ENCODE results near the gene TAMM41.
"Not testable (repeated sequence)": the region's sequence is repeated elsewhere in the genome, so short reads cannot be mapped to it uniquely, and the experiment has no call there.

TAMM41 gene, protein sequence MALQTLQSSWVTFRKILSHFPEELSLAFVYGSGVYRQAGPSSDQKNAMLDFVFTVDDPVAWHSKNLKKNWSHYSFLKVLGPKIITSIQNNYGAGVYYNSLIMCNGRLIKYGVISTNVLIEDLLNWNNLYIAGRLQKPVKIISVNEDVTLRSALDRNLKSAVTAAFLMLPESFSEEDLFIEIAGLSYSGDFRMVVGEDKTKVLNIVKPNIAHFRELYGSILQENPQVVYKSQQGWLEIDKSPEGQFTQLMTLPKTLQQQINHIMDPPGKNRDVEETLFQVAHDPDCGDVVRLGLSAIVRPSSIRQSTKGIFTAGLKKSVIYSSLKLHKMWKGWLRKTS

DNA sequence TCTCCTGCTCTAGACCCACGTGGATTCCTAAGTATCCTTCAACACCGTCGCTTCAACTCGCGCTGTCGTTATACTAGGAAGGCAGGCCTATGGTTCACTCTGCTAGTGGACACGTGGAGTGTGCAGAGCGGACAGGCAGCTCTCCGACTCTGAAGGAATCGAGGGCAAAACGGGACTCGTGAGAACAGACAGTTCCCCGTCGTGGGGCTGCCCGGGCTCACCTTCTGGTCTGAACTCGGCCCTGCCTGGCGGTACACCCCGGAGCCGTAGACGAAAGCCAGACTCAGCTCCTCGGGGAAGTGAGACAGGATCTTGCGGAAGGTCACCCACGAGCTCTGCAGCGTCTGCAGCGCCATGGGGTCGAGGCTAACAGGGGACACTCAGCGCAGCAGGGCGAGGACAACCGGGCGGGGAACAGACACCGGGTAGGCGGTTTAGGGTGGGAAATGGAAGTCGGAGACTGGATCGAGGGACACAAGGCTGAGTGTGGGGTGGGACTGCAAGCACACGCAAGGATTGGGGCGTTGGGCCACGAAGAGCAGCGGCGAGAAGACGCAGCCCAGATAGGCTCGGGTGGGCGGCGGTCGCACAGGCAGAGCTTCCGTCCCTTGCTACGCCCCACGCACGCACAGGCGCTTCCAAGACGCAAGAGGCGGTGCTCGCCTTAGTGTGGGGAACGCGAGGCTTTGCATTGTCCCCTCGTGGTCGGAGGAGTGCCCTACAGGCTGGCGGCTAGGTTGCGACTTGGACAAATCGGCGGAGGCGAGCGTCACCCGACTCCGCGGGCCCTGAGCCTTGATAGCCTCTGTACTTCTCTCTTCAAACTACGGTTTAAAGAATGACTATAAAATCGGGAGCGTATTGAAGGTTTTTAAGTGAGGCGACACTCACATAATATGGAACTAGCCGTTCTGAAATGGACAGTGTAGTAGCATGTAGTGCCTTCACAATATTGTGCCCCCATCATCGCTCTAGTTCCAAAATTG lies at the start of gene TAMM41:
TSS of gene TAMM41 (minus strand) at position 605 of the 986 bp plus-strand sequence. CDS start at position 356, 249 bp downstream.
- peak; percentile 63 for DNase-seq

GRCh38 chr3:11878837-11879236 lies 32.2 kb upstream of the TAMM41 start:
- DNase-seq: no peak

DNA sequence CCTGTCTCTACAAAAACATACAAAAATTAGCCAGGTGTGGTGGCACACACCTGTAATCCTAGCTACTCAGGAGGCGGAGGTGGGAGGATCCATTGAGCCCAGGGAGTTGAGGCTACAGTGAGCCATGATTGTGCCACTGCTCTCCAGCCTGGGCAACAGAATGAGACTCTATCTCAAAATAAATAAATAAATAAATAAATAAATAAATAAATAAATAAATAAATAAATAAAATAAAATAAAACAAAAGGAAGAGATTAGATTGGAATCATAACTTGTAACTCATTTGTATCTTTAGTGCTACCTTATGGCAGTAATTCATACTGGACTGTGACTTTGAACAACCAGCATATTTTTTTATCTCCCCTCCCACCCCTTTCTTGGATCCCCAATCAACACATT lies 28.0 kb upstream of the TAMM41 start:
- not testable (repeated sequence) for DNase-seq

DNA sequence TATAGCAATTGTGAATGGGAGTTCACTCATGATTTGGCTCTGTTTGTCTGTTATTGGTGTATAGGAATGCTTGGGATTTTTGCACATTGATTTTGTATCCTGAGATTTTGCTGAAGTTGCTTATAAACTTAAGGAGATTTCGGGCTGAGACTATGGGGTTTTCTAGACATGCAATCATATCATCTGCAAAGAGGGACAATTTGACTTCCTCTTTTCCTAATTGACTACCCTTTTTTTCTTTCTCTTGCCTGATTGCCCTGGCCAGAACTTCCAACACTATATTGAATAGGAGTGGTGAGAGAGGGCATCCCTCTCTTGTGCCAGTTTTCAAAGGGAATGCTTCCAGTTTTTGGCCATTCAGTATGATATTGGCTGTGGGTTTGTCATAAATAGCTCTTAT lies 17.1 kb upstream of the TAMM41 start:
- DNase-seq: not testable (repeated sequence)

DNA sequence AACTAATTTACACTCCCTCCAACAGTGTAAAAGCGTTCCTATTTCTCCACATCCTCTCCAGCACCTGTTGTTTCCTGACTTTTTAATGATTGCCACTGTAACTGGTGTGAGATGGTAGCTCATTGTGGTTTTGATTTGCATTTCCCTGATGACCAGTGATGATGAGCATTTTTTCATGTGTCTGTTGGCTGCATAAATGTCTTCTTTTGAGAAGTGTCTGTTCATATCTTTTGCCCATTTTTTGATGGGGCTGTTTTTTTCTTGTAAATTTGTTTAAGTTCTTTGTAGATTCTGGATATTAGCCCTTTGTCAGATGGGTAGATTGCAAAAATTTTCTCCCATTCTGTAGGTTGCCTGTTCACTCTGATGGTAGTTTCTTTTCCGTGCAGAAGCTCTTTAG lies 15.9 kb upstream of the TAMM41 start:
- not testable (repeated sequence) for DNase-seq

- DNase-seq: not testable (repeated sequence)
Measured at GRCh38 chr3:11862145-11862544, 15.5 kb upstream of the TAMM41 start.

DNA sequence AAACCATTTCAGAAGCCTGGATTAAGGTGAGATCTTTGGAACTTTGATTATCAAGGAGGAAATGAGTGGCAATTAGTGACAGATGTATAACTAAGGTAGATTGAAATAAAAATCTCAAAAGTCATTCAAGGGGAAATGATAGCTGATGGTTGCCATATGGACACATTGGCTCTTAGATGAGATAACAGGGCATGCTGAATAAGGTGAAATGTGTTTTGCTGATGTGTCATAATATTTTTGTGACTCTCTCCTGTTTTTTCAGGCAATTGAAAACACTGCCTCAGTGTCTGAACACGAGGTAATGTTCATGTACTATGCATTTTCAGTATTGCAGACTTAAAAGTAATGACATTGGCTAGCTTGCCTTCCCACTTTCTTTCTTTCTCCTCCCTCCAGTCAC lies 13.5 kb upstream of the TAMM41 start:
- DNase-seq: not testable (repeated sequence)

GRCh38 chr3:11853450-11853849 lies 6.8 kb upstream of the TAMM41 start:
- DNase-seq: no peak

DNA sequence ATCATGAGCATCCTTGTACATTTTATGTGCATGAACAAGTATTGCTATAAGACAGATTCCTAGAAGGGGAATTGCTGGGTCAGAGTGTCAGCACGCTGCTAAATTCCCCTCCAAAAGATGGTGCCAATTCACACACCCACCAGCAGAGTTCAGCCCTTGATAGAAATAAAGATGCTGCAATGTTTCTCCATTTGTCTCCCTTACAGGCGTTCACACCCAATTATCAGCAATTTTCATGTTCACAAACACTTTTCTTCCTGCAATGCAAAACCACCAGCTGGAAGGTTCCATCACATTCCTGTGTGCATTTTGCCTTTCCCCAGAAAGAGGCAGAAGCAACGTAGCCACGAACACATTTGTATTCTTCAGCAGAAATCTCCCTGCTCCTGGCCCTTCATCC lies 3.3 kb upstream of the TAMM41 start:
- DNase-seq: no peak

GRCh38 chr3:11847607-11848006 lies 922 bp upstream of the TAMM41 start:
- DNase-seq: no peak

GRCh38 chr3:11845651-11846050 lies 1.0 kb downstream of the TAMM41 start:
- no peak for DNase-seq

DNA sequence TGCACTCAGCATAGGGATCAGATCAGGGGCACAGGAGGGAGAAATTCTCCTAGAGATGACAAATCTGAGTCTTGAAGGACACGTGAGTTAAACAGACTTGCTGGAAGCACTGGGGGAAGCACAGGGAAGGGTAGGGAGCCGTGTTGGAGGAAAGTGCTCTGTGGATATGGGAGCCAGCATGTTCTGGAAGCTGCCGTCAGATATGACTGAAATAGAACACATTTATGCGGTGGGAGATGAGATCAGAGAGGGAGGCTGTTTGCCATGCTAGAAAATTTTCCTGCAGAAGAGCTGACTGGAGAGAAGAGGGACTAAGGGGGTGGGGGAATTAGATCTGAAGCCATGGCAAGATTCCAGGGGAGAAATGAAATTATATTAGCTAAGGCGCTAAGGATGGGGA lies 1.8 kb downstream of the TAMM41 start:
- no peak for DNase-seq

DNA sequence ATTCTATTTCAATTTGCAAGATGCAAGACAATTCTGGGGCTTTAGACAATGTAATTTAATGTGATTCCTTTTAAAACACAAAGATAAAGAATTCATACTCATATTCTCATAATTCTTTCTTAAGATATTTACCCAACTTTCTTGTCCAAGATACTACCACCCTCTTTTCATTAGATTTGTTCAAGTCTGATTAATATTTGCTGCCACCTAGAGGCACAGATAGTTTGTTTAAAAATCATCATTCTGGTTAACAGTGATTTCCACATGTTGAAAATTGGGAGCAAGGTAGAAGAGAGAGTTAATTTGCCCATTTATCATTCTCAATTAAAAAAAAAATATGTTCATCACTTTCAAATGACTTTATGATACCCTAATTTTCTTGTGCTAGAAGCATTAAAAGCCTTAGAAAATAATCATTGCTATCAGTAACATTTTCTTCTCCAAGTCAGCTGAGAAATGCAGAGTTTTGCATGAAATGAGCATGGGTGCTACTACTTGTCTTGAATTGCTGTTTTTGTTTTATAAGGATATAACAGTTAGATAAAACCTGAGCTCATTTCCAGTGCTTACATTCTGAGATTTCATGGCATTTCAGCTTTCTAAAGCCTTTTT lies 11.6 kb downstream of the TAMM41 start:
- DNase-seq: no peak

- no peak for DNase-seq
Measured at GRCh38 chr3:11832981-11833905, 13.4 kb downstream of the TAMM41 start.

- DNase-seq: no peak
Measured at GRCh38 chr3:11829416-11829815, 17.3 kb downstream of the TAMM41 start.

DNA sequence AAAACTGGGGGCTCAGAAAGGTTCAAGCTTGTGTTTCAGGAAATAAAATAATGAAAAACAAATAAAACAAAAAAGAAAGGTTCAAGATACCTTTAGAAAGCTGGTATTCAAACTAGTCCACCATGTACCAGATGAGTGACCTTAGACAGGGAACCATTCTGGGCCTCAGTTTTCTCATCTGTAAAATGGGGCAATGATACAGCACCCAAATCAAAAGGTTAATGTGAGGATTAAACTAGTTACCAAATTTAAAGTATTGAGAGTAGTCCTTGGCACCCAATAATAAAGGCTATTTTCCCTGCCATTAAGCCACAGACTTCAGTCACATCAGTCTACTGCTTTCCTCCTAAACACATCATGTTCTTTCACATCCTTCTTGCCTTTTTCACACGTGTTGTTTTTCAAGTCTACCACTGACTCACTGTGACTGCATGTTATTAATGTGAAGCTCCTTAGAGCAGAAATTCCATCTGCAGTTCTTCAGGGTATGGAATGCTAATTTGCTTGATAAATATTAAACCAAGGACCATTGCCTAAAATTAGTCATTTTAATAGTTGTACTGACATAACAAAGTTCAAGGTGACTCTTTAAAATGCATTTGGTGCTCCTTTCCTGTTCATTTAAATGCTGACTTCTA lies 19.9 kb downstream of the TAMM41 start:
- no peak for DNase-seq

DNA sequence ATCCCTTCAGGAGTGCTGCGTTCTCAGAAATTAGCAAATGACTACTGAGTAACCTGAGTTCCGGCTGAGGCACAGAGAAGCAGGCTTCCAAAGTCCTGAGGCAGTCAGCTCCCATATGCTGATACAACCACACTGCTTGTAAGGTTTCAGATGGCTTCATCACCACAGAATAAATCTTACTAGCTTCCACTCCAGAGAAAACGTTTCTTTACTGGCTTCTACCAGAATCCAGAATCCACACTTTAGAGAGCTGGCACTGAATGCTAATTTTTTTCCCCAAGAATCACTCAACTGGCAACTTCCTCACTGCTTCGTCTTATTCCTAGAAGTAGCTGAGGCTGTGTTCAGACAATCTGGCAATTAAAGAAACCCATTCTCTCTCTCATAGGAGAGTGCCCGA lies 21.4 kb downstream of the TAMM41 start:
- DNase-seq: no peak

DNA sequence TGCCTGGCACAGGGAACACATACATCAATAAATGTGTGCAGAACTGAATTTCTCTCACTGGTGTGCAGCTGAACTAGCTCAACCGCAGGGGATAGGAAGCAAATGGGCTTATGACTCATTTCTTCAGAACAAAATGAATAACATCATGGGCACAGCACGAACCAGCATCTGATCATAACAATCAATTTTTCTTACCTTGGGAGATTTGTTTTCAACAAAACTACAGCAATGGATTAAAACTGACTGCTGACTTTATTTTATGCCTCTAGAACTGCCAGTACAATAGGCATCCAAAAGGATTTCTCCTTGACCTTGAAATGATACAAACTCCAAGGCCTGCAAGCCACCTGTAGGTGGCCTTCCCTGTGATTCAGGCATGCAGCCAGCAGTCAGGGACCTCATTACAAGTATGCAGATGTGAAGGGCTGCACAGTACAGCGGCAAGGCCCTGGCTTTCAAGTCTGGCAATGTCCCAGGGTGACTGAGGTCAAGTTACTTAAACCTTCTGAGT lies 26.1 kb downstream of the TAMM41 start:
- no peak for DNase-seq

GRCh38 chr3:11819146-11819689 lies 27.5 kb downstream of the TAMM41 start:
- DNase-seq: no peak

- no peak for DNase-seq
Measured at GRCh38 chr3:11818033-11818432, 28.7 kb downstream of the TAMM41 start.

DNA sequence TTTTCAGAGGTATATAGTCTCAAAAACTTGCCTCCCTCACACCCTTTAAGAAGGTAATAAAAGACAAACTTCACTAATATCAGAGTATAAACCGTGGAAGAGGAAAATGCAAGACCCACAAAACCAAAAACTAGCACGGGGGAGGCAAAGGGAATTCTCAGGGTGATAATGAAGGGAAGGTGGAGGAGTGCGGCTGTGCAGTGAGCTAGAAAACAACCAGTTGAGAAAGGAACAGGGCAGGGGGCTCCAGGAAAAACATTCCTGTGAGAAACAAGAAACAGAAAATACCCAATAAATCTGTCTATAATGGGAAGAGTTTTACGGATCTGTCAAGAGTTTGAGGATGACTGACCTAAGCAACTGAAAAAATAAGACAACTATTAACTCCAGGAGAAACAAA lies 31.6 kb downstream of the TAMM41 start:
- DNase-seq: no peak
